MM.1S (cell line): ENCODE results near the gene KIZ.

Experiments used
- DNase-seq: peaks from one replicate; pipeline ENCODE4 v3.0.0-alpha.2; 2015
- H2AFZ ChIP-seq: fragments of 300-600 bp; sonication (generic); 2 replicates; pipeline ENCODE4 v1.6.0; 2016; ENCODE audit warnings: antibody characterized with exemption, low read length
- H3F3A ChIP-seq: fragments of 300-600 bp; sonication (generic); 2 replicates; pipeline ENCODE4 v1.6.1; 2016; ENCODE audit warnings: mild to moderate bottlenecking, antibody characterized with exemption, low read length, moderate library complexity, mixed read lengths; ENCODE audit not compliant: insufficient read depth
- H3K27ac ChIP-seq: fragments of 300-600 bp; sonication (generic); 2 replicates; pipeline ENCODE4 v1.5.1; 2016; ENCODE audit warnings: mild to moderate bottlenecking, low read length
- H3K27me3 ChIP-seq: fragments of 300-600 bp; sonication (generic); replicated peaks from 2 replicates; pipeline ENCODE4 v1.6.0; 2016; ENCODE audit warnings: low read length; ENCODE audit not compliant: insufficient read depth
- H3K36me3 ChIP-seq: fragments of 300-600 bp; sonication (generic); replicated peaks from 2 replicates; pipeline ENCODE4 v1.6.1; 2016; ENCODE audit warnings: mild to moderate bottlenecking, low read length, mixed read lengths; ENCODE audit not compliant: insufficient read depth
- H3K4me1 ChIP-seq: fragments of 300-600 bp; sonication (generic); 2 replicates; pipeline ENCODE4 v1.6.1; 2016; ENCODE audit warnings: low read length, mixed read lengths
- H3K4me2 ChIP-seq: fragments of 300-600 bp; sonication (generic); 2 replicates; pipeline ENCODE4 v1.6.0; 2016; ENCODE audit warnings: low read depth, low read length
- H3K4me3 ChIP-seq: fragments of 300-600 bp; sonication (generic); 2 replicates; pipeline ENCODE4 v1.5.1; 2016; ENCODE audit warnings: low read length, mixed read lengths
- H3K79me2 ChIP-seq: fragments of 300-600 bp; sonication (generic); 2 replicates; pipeline ENCODE4 v1.6.1; 2016; ENCODE audit warnings: mixed run types, low read length, mixed read lengths
- H3K9ac ChIP-seq: fragments of 300-600 bp; sonication (generic); 2 replicates; pipeline ENCODE4 v1.6.1; 2016; ENCODE audit warnings: low read length, mixed read lengths
- H3K9me2 ChIP-seq: fragments of 300-600 bp; sonication (generic); replicated peaks from 2 replicates; pipeline ENCODE4 v1.6.1; 2016; ENCODE audit warnings: mild to moderate bottlenecking, low read length, mixed read lengths; ENCODE audit not compliant: insufficient read depth
- H3K9me3 ChIP-seq: fragments of 300-600 bp; sonication (generic); replicated peaks from 2 replicates; pipeline ENCODE4 v1.6.1; 2016; ENCODE audit warnings: mild to moderate bottlenecking, low read length, mixed read lengths; ENCODE audit not compliant: insufficient read depth
- H4K20me1 ChIP-seq: fragments of 300-600 bp; sonication (generic); 2 replicates; pipeline ENCODE4 v1.6.1; 2016; ENCODE audit warnings: mild to moderate bottlenecking, low read length, moderate library complexity, mixed read lengths; ENCODE audit not compliant: insufficient read depth
- EZH2 ChIP-seq: fragments of 300-600 bp; sonication (generic); optimal IDR thresholded peaks from 2 replicates; pipeline ENCODE3; 2017; ENCODE audit warnings: low read depth, mild to moderate bottlenecking, antibody characterized with exemption, low read length, mixed read lengths
- EZH2phosphoT487 ChIP-seq: fragments of 300-600 bp; sonication (generic); IDR thresholded peaks from 2 replicates; pipeline ENCODE4 v1.6.1; 2018; ENCODE audit warnings: antibody characterized with exemption, low read length
- TF ChIP-seq, protein P1 (sequence below): fragments of 300-600 bp; sonication (generic); IDR thresholded peaks from 2 replicates; pipeline ENCODE4 v1.5.1; 2016; ENCODE audit warnings: antibody characterized with exemption, low read length, mixed read lengths

Gene KIZ

DNA sequence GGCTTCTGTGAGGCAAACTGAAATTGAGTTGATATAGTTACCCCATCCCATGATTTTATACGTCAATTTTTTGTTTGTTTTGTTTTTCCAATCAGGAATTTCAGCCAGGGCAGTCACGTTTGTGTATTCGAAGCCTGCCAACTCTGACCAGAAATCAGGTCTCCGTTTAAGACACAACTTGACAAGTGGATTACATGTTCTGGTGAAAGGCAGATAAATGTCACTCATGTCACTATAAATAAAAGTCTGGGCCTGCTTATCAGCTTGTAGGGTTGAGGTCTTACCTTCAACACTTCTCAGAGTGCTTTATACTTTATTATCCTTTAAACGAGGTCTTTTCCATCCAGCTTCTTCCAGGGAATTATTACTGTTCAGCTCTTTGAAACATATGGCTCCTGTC, 168.9 kb downstream of the KIZ start:
- no peak for TF ChIP-seq EZH2
- no peak for TF ChIP-seq EZH2phosphoT487
- TF ChIP-seq, protein P1, sequence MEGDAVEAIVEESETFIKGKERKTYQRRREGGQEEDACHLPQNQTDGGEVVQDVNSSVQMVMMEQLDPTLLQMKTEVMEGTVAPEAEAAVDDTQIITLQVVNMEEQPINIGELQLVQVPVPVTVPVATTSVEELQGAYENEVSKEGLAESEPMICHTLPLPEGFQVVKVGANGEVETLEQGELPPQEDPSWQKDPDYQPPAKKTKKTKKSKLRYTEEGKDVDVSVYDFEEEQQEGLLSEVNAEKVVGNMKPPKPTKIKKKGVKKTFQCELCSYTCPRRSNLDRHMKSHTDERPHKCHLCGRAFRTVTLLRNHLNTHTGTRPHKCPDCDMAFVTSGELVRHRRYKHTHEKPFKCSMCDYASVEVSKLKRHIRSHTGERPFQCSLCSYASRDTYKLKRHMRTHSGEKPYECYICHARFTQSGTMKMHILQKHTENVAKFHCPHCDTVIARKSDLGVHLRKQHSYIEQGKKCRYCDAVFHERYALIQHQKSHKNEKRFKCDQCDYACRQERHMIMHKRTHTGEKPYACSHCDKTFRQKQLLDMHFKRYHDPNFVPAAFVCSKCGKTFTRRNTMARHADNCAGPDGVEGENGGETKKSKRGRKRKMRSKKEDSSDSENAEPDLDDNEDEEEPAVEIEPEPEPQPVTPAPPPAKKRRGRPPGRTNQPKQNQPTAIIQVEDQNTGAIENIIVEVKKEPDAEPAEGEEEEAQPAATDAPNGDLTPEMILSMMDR, result no peak
- H3K4me2 ChIP-seq, result no peak overlapping the region
- no peaks in the 10 kb centered on the region for H3K79me2 ChIP-seq
- no peaks in the 10 kb centered on the region for H3K4me1 ChIP-seq
- H3K4me3 ChIP-seq, result no peak overlapping the region
- H3K36me3 ChIP-seq, result no peaks in the 10 kb centered on the region
- DNase-seq, result no peak
- no peak overlapping the region for H3K9ac ChIP-seq
- no peak overlapping the region for H3K27ac ChIP-seq
- H4K20me1 ChIP-seq, result no peaks in the 10 kb centered on the region
- H3K9me2 ChIP-seq, result no peaks in the 10 kb centered on the region
- H3K27me3 ChIP-seq, result no peaks in the 10 kb centered on the region
- H3K9me3 ChIP-seq, result no peaks in the 10 kb centered on the region
- no peaks in the 10 kb centered on the region for H3F3A ChIP-seq
- no peak overlapping the region for H2AFZ ChIP-seq
